MM.1S (cell line): ENCODE results near the gene ACTN1.

Experiments used
- EZH2 ChIP-seq: fragments of 300-600 bp; sonication (generic); optimal IDR thresholded peaks from 2 replicates; pipeline ENCODE3; 2017; ENCODE audit warnings: low read depth, mild to moderate bottlenecking, antibody characterized with exemption, low read length, mixed read lengths
- EZH2phosphoT487 ChIP-seq: fragments of 300-600 bp; sonication (generic); IDR thresholded peaks from 2 replicates; pipeline ENCODE4 v1.6.1; 2018; ENCODE audit warnings: antibody characterized with exemption, low read length
- TF ChIP-seq, protein P1 (sequence below): fragments of 300-600 bp; sonication (generic); IDR thresholded peaks from 2 replicates; pipeline ENCODE4 v1.5.1; 2016; ENCODE audit warnings: antibody characterized with exemption, low read length, mixed read lengths

GRCh38 chr14:68983191-68983590 is 4.1 kb upstream of the ACTN1 start:
- TF ChIP-seq, protein P1, sequence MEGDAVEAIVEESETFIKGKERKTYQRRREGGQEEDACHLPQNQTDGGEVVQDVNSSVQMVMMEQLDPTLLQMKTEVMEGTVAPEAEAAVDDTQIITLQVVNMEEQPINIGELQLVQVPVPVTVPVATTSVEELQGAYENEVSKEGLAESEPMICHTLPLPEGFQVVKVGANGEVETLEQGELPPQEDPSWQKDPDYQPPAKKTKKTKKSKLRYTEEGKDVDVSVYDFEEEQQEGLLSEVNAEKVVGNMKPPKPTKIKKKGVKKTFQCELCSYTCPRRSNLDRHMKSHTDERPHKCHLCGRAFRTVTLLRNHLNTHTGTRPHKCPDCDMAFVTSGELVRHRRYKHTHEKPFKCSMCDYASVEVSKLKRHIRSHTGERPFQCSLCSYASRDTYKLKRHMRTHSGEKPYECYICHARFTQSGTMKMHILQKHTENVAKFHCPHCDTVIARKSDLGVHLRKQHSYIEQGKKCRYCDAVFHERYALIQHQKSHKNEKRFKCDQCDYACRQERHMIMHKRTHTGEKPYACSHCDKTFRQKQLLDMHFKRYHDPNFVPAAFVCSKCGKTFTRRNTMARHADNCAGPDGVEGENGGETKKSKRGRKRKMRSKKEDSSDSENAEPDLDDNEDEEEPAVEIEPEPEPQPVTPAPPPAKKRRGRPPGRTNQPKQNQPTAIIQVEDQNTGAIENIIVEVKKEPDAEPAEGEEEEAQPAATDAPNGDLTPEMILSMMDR, result no peak
- TF ChIP-seq EZH2phosphoT487 (no peak), EZH2 (no peak)
